ENCODE results near the gene GAST.
"Not testable (repeated sequence)": the region's sequence is repeated elsewhere in the genome, so short reads cannot be mapped to it uniquely, and the experiment has no call there.

Gene GAST

DNA sequence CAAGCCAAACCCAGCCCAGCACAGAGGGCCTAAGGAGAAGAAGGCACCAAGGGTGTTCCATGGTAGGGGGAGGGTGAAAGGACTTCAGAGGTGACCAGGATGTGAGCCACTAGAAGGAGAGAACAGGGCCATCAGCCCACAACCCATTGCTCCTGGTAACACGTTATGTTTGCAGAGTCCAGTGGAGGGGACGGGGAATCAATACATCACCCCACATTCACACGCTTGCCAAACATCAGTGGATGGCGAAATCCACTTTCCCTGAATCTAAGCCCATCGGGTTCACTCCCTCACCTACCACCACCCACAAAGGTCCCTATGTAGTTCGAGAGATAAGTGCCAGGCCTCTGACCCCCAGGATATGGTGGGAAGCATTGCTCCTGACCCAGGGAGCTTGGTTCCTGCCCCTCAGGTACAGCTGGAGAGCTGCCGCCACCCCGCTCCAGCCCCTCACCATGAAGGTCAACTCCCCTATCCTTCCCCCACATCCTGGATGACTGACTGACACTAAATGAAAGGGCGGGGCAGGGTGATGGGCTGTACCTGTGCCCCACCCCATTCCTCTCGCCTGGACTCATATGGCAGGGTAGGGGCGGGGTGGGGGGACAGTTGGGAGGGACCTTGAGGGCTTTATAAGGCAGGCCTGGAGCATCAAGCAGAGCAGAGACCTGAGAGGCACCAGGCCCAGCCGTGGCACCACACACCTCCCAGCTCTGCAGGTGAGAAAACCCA is at the start of gene GAST:
Gene GAST, plus strand, starts transcription at position 663 of the 732 bp plus-strand sequence. CDS start 3,106 bp downstream, outside the sequence.
- no peak for DNase-seq

DNA sequence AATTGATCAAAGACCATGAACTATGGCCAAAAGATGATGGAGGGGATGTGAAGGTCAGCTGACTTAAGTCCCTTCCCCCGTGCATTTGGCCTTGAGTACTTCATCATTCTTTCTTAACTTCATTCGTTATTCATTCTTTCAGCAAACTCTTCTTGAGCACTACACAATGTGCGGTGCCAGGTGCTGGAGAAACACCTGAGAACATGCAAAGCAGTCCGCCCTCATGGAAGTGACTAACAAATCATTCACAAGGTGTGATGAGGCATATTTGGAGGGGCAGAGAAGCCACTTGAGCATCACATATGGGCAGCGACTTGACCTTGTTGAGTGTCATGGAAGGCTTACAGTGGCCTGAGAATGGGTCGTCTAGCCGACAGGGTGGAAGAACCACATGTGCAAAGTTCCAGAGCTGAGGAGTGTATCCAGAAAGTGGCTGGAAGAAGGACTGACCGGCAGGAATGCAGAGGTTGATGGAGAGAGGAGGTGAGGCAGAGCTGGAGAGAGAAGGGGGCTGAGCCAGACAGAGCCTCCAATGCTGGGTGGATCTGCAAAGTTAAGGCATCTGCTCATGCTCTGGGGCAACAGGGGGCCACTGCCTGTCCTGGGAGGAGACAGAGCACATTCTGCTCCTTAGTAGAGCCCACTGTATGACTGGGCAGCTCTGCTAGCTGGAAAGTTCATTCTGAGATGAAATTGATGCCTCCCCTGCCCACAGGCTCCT is 48.5 kb upstream of the GAST start:
- DNase-seq: no peak

- no peak for DNase-seq
Observed at GRCh38 chr17:41664172-41664457, 48.0 kb upstream of the GAST start.

DNA sequence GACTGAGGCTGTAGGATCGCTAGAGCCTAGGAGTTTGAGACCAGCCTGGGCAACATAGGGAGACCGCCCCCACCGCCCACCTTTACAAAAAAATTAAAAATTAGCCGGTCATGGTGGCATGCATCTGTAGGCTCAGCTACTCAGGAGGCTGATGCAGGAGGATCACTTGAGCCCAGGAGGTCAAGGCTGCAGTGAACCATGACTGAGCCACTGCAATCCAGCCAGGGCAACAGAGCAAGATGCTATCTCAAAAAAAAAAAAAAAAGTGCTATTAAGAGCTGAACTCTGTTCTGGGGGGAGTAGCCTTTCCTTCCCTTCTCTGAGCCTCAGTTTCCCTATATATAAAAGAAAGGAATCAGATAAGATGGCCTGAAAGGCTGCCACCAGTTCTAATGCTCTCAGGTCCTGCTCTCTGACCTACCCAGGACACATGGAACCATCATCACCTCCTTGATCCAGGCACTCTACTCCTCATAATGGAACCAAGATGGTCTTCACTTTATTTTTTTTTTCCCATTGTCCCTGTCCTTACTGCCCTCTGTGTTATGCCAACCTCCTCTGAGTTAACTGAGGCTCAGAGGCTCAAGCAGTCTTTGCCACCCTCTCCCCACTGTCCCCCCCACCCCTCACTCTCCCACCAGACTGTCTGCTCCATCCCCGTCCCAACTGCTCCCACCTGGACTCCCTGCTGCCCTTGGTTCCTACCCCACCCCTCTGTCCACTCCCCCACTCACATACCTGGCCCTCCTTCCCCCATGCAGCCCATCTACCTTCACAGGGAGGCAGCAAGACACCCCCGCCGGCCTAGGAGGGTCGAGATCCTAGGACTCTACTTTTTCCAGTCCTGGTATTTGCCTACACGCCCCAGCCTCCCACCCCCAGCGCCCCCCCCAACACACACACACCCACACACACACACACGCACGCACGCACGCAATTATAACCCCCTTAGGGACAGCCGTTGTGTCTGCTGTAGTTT is 47.3 kb upstream of the GAST start:
- DNase-seq: no peak

DNA sequence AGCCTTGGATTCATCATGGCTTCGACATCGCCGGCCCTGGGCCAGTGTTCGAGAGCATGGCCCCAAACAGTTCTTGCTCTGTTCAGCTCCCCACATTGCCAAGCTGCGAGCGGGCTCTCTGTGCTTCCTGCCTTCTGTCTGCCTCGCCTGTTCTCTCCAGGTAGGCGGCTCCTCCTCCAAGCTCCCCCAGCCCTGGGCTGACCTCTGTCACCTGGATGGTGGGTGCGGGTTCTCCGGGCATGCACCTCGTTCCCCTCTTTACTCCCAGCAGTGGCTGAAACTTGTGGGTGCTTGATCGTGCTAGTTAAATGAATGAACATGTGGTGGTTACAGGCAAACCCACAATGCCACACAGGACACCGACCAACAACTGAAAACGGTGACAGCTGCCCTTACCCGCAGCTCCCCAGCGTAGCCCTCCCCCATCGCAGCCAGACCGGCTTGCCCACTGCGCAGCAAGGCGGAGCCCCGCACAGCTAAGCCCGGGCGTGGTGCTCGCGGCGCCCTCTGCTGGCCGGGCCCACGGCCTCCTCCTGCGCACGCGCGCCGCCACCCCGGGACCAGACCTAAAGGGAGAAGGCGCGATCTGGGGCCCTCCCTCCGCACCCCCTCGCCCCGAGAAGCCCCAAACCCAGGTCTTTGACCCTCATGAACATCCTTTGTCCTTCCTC is 46.4 kb upstream of the GAST start:
- peak; percentile 75 for DNase-seq

GRCh38 chr17:41666237-41666641 is 45.9 kb upstream of the GAST start:
- peak; percentile 50 for DNase-seq

DNA sequence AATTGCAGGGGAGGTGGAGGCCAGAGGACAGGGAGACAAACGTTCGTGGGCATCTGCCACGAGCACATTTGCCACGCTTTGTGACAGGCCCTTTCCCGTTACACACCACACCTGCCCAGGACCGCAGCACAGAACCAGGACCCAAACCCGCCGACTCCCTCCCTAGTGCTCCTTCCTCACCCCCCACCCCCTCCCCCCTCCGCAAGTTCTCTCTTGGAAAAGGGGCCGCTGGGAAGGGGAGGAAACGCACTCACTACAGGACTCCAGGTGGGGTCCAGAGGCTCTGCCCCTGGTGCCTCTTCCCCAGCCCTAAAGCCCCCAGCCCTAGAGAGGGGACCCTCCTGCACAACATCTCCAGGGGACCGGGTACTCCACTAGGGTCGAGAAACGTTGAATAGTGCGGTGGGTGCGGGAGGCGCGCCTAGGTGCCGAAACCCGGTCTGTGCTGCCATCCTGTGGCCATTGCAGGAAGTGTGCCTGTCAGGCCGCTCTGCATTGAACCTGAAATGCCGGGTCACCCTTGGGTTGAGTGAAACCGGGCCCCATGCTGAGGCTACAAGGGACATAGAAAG is 45.3 kb upstream of the GAST start:
- peak; percentile 51 for DNase-seq

DNA sequence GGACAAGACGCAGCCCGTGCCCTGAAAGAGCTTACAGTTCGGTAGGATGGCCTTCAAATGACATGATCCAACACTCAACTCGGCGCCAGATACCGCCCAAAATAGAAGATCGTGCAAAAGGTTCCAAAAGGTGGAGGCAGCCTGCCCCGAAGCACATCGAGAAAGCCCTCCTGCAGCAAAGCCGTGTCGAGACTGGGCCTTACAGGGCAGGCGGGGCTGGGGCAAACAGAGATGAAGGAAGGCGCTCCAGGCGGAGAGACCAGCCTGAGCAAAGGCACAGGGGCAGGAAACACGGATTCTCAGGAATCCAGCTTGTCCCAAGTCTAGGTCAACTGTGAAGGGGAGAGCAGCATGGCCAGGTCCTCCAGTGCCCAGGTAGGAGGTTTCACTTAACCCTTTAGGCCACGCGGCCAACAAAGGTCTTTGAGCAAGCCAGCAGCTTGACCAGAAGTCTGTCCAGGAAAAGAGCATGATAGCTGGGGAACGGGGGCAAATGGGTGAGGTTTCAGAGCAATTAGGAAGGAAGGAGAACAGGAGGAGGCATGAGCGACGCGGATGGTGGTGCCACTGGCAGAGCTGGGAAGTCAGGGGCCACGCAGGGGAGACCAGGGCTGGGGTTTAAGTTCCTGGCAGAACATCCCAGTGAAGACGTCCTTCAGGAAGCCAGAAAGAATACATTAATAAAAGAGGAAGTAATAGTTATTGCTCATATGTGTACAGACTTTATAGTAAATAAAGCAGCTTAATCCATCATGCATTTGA is 44.7 kb upstream of the GAST start:
- no peak for DNase-seq

GRCh38 chr17:41672153-41672552 is 40.0 kb upstream of the GAST start:
- DNase-seq: no peak

GRCh38 chr17:41675157-41676057 is 36.7 kb upstream of the GAST start:
- not testable (repeated sequence) for DNase-seq

GRCh38 chr17:41676058-41676419 is 36.1 kb upstream of the GAST start:
- DNase-seq: no peak

- no peak for DNase-seq
Observed at GRCh38 chr17:41678411-41678906, 33.7 kb upstream of the GAST start.

GRCh38 chr17:41678907-41679739 is 33.0 kb upstream of the GAST start:
- peak; percentile 37 for DNase-seq

GRCh38 chr17:41679740-41680425 is 32.2 kb upstream of the GAST start:
- DNase-seq: no peak

- no peak for DNase-seq
Observed at GRCh38 chr17:41680426-41681040, 31.6 kb upstream of the GAST start.

DNA sequence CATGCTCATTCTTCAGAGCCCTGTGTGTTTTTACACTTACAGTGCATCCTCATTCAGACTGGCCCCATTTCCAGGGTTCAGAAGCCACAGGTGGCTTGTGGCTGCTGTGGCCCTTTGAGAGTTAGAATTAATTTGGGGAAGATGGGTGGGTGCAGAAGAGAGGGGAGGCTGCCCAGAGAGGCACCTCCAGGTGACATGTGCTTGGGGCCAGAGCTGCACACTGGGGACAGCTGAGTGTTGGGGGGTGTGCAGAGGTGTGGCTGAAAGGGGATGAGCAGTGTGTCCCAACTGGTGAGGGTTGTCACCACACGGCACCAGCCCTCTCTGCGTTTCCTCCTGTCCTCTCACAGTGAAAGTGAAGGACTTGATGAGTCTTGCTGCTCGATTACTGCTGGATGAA is 30.4 kb upstream of the GAST start:
- no peak for DNase-seq

- DNase-seq: no peak
Observed at GRCh38 chr17:41682631-41683030, 29.5 kb upstream of the GAST start.

DNA sequence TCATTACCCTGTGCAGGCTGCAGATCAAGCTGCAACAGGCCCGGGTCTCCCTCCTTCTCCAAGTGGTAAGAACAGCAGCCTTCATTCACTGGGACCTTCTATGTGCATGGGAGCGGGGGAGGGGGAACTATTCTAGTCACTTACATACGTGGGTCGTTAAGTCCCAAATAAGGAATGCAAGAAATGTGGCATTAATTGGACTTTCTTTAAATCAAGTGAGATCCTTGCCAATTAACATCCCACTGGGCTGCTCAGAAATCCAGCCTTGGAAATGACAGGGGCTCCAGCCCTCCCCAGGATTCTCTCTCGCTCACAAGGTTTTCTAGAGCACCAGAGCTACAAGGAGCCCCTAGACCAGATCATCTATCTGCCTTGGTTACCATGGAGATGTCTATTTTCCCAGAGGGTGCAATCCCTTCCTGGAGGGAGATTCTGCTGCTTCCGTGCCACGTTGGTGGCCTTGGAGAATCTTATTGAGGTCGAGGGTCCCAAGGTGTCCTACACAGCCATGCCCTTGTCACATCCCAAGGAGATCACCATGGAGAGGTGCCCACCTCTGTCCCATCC is 28.6 kb upstream of the GAST start:
- no peak for DNase-seq

All from NCI-H226 (cell line).